NCI-H146 treated with DMSO at 0.1 percent for 48 hours (cell line): ENCODE data around the gene MDM1.

Source experiments
- DNase-seq: peaks from one replicate; lab custom pipeline; 2025; ENCODE audit not compliant: unreplicated experiment; lab: John Stamatoyannopoulos, UW

MDM1 gene

GRCh38 chr12:68331869-68332727 lies at the start of gene MDM1:
MDM1 (minus strand) TSS chr12:68332362; CDS start chr12:68332245, 117 bp downstream.
- peak; percentile 95 for DNase-seq

DNA sequence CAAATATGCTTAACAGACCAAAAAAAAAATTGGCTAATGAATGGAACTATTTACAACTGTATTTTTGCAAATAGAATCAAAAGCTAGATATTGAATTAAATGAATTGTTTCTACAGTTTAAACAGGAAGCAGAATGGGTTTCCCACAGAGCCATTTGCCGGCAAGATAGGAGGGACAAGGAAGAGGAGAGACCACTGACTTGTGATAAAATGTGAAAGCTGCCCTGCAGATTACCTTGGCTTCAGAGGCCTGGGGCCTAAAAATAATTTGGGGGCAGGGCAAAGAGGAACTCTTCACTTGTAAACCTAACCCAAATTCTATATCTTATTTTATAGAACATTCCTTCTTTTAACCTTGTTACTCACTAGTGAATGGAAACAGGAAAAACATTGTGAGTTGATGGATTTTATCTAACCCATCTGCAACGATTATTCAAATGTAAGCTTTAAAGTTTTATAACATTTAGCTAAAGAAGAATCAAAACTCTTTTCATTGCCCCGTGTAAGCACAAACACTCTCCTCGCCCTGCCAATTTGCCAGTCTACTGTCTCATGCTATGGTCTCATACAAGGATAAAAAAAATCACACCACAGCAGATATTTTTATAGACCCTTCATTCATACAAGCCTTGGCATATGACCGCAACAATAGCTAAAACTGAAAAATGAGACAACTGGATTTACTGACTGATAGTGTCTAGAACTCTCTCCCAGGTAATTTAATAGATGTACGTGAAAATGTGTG lies 49.5 kb upstream of the MDM1 start:
- no peak for DNase-seq

DNA sequence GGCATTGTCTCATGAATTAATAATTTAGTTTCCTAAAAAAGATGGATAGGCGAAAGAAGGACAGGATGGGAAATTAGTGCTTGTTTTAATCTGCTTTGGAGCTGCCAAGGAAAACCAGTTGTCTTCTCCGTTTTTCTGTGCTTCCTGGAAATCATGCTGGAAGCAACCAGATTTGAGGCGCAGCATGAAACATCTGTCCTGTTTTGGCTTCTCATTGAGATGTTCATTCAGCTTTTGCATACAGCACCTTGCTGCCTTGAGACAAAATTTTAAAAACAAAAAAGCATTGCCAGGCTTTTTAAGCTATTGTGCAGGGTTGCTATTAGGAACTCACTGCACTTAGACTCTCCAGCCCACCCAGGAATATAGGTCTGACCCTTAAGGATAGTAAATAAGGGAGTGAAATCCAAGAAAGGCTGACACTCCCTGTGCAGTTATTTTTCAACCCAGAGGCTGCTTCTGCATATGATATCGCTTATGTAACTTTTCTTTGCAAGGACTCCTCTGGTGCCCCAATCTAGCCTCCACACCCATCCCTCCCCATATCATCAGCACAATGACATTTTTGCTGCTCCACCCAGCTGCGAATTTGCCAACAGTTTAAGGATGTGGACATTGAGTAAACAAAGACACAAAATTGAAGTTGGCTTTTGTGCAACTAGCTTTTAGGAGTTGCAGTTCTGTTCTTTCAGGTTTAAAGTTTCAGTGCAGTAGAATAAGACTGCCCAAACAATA lies 46.9 kb upstream of the MDM1 start:
- DNase-seq = no peak

DNA sequence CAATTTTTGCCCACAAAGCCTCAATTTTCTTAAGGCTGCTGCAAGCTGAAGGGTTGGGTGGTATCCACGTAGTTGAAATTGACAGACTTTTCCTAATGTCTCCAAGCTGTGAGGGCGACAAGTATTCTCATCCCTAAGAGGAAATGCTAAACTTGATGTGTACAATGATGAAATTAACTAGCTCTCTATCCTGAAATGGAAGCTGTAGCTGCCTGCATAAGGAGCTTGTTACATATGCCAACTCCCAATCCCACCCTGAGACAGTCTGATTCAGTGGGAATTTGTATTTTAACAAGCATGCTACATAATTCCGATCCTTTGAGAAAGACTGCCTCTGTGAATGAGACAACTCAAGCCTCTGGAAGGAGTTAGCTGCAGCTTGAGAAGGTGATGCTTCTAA lies 45.7 kb upstream of the MDM1 start:
- no peak for DNase-seq

DNA sequence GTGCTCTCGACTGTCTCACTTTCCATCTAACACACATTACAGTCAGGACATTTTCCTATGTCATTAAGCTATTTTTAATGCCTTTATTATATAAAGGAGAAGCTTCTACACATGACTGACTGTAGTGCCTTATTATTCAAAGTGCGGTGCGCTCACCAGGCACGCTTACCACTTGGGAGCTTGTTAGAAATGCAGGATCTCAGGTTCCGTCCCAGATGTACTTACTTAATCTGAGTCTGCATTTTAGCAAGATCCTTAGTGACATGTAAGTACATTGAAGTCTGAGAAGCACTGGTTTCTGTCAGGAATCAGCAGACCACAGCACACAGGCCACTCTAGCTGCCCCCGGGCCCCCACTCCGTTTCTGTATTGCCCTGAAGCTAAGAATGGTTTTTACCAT lies 44.7 kb upstream of the MDM1 start:
- DNase-seq = no peak

DNA sequence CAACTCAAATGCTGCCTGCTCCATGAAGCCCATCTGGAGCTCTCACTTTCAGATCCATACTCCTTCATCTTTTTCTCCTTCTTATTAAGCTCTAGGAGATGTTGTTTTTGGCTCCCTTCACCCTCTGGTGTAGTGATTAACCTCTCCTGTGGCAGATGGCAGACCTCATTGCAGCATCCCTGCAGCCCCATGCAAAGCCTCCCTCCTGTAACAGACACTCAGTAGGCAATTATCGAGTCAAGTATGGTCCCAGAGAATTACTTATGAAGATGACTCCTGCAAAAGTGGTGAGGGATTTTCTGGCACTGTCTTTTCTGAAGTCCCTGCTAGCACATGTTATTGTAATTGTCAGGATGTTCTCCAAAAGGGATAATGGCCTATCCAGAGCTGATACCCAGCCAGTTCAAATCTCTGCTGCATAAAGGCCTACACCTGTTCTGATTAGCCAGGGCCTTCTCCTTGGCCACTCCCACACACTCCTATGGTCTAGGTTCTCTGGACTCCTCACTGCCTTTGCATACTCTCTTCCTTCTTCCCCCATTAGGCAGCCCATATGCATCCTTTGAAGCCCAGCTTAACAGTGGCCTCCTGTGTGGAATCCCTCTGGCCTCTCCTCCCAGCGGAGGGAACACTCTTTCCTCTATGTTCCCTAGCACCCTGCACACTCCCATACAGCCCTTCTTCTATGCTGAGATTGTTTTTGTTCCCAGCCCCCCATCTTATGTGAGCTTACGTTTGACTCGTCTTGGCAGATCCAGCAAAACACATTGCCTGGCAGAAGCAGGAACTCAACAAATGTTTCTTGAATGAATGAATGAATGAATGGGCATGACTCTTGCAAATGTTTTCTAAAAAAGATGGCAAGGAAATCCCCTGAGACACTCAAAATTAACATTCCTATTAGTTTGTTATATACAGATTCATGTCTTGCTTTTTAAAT lies 43.9 kb upstream of the MDM1 start:
- DNase-seq = no peak

DNA sequence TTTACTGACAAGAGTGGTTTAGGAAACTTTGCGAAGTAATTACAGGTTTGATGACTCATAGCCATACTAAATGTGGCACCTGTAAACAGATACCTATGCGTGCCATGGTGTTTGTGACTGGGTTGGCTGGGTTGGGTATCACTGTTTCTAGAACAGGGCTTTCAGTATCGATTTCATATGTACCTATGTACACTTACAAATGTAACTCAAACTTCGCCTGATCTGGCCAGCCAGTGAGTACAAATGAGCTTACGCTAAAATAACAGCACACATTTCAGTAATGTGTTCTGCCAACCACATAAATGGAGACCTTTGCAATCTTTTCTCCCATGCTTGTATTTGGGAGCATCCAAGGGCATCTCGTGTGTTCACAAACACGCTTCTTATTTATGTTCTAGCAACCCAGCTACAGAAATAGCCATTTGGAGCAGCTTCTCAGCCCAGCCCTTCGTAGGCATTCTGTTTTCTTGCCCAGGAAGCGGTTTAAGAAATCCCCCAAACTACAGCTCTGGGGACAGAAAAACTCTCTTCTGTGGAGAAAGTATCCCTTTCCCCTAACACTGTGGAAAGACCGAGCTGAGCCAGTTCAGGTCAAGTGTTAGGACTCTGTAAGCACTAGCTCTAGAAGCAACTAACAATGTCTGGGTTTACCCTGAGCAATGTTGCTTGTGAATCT lies 42.3 kb upstream of the MDM1 start:
- DNase-seq = no peak

- DNase-seq = no peak
Measured at GRCh38 chr12:68370667-68371066, 38.5 kb upstream of the MDM1 start.

GRCh38 chr12:68370006-68370590 lies 37.9 kb upstream of the MDM1 start:
- no peak for DNase-seq

GRCh38 chr12:68368327-68368726 lies 36.2 kb upstream of the MDM1 start:
- no peak for DNase-seq

GRCh38 chr12:68367903-68368302 lies 35.7 kb upstream of the MDM1 start:
- no peak for DNase-seq

DNA sequence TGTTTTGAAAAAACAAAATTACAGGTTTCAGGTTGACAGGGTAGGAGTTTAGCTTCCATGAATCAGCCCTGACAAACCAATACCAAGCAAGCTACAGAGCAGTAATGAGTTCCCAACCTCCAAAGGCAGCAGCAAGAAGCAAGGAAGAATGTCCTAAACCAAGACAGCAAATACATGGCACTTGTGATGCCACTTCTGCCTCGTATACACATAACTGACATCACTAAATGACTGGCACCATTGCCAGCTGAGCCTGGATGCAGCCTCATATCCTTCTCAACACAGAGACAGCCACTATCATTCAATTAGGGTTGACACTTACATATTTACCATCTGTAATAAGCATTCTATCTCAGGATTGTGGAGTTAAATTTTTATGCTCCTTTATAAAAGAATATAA lies 35.0 kb upstream of the MDM1 start:
- no peak for DNase-seq

GRCh38 chr12:68364893-68365725 lies 32.9 kb upstream of the MDM1 start:
- DNase-seq = peak; percentile 82

DNA sequence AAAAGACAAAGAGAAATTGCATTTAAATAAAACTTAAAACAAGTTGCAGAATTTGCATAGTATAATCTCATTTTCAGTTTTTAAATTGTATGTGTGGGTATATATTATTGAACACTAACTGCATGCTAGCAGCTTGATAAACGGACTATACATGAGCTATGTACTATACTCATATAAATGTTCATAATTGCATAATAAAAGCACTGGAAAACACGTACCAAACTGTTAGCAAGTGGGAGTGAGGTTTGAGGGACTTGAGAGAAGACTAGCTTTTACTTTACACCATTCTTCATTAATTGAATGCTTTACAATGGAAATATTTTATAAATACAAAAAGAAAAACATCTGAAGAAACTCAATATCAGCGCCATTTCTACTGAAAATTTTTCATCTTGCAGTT lies 32.2 kb upstream of the MDM1 start:
- no peak for DNase-seq

- DNase-seq = no peak
Measured at GRCh38 chr12:68361953-68362352, 29.8 kb upstream of the MDM1 start.

GRCh38 chr12:68359674-68360073 lies 27.5 kb upstream of the MDM1 start:
- DNase-seq = no peak

- no peak for DNase-seq
Measured at GRCh38 chr12:68358532-68359485, 26.6 kb upstream of the MDM1 start.

DNA sequence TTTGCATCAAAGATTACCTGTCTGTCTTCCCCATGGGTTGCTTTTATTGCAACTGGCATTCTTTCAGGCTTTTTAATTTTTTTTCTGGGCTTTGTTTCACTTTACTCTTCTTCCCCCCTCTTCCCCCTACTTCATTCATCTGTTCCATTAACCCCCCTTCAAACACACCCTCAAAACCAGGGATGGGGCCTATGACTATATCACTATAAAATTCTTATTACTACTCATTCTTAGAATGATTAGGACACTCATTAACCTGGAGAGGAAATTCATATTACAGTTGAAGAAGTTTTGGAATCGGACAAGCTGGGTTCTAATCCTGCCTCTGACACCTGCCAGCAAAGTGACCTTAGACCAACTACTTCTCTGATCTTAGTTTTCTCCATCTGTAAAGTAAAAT lies 24.8 kb upstream of the MDM1 start:
- DNase-seq = no peak
